Fibroblast of skin of right quadriceps (primary cell): ENCODE results near the gene SWI5.

Source experiments
- DNase-seq: peaks from one replicate; pipeline ENCODE4 v3.0.0-alpha.2; 2013

The SWI5 gene

DNA sequence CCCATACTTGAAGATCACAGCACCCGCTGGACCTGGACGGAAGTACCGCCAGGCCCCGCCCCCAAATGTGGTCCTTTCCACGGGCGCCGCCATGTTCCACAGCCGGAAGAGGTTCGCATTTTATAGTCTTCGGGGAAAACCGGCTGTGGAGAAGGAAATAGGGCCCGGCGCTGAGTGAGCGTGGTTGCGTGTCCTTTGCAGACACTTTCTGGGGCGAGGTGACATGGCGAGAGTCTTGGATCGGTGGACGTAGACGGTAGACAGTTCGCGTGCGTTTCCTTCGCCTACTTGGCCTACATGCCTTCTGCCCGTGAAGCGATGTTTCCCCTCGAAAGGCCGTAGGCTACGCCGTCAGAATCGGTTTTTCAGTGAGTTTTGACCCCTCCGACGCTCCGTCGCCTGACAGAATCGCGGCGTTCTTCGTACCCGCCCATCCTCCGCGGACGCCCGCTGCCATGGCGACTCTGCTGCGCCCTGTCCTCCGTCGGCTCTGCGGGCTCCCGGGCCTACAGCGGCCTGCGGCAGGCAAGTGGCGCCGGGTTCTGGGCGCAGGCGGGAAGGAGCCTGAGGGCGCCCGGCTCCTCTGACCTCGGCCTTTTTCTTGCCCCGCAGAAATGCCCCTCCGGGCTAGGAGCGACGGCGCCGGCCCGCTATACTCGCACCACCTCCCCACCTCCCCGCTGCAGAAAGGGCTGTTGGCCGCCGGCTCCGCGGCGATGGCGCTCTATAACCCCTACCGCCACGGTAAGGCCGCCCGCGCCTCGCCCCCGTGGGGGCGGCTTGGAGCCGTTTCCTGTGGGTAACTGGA lies 46.5 kb downstream of the SWI5 start, which contains the start of the genes COQ4 and TRUB2:
TSS of gene COQ4 (plus strand) at position 436 of the 808 bp plus-strand sequence. CDS start at position 456, 20 bp downstream.
TSS of gene TRUB2 (minus strand) at position 44 of the 808 bp plus-strand sequence. CDS start at position 5, 39 bp downstream.
- peak; percentile 95 for DNase-seq

GRCh38 chr9:128323212-128323730 lies 47.2 kb downstream of the SWI5 start:
- no peak for DNase-seq

DNA sequence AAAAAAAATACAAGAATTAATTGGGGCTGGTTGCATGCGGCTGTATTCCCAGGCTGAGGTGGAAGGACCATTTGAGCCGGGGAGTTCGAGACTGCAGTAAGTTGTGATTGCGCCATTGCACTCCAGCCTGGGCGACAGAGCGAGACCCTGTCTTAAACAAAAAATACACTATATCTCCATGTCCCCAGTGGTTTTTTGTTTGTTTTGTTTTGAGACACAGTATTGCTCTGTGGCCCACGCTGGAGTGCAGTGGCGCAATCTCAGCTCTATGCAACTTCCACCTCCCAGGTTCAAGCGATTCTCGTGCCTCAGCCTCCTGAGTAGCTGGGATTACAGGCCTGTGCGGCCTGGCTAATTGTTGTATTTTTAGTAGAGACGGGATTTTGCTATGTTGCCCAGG lies 47.7 kb downstream of the SWI5 start:
- DNase-seq: no peak

DNA sequence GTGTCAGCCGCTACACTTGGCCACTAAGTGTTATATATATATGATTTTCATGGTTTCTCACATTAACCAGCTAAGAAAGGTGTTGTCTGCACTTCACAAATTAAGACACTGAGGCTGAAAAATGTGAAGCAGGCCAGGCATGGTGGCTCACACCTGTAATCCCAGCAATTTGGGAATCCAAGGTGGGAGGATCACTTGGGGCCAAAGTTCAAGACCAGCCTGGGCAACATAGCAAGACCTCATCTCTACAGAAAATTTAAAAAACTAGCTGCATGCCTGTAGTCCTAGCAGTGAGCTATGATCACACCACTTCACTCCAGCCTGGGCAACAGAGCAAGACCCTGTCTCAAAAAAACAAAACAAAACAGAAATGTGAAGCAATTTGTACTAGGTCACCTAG lies 48.3 kb downstream of the SWI5 start:
- no peak for DNase-seq

- DNase-seq: no peak
These were observed 49.6 kb downstream of the SWI5 start for GRCh38 chr9:128325629-128326028.

GRCh38 chr9:128333451-128333869 lies 57.4 kb downstream of the SWI5 start:
- DNase-seq: no peak

DNA sequence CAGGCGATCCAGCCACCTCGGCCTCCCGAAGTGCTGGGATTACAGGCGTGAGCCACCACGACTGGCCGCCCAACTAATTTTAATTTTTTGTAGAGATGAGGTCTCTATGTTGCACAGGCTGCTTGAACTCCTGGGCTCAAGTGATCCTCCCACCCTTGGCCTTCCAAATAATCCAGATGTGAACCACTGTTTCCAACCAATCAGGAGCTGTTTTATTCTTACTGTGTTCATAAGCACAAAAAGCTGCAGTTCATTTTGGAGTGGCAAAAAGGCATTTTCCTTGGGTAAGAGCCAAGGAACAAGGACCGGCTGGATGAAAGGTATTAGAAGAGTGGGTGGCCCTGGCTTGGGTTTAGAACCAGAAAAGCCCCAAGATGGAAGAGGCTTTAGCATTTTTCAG lies 59.1 kb downstream of the SWI5 start:
- no peak for DNase-seq

DNA sequence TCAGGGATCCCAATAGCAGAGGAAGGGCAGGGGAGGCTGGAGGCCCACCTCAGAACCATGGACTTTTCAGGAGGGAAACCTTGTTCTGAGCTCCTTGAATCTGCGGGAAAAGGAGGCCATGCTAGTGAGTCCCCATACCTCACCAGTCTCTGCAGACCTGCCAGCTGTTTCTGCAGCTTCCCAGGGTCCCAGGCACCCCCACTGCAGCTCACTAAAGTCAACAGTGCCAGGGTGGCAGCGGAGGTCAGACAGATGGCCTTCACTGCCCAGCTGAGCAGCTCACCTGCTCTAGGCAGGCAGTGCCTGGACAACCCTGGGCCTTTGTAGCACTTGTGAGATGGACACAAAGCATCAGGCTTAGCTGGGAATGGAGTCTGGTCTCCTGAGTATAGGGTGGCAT lies 59.8 kb downstream of the SWI5 start:
- DNase-seq: no peak

- no peak for DNase-seq
These were observed 61.9 kb downstream of the SWI5 start for GRCh38 chr9:128337936-128338335.
